OCI-LY1 (cell line): Measurements from ENCODE around the gene STAM2.

Source experiments
- H2AFZ ChIP-seq: fragments of 200-600 bp; sonication (generic), shearing (Covaris generic); 2 replicates; pipeline ENCODE4 v1.6.0; 2014; ENCODE audit warnings: antibody characterized with exemption, mild to moderate bottlenecking, low read length
- H3F3A ChIP-seq: fragments of 200-600 bp; sonication (generic), shearing (Covaris generic); 2 replicates; pipeline ENCODE4 v1.6.0; 2014; ENCODE audit warnings: mild to moderate bottlenecking, antibody characterized with exemption, low read length, moderate library complexity; ENCODE audit not compliant: insufficient read depth
- H3K27ac ChIP-seq: fragments of 200-600 bp; sonication (generic); 2 replicates; pipeline ENCODE4 v1.5.1; 2014; ENCODE audit warnings: low read length, mixed run types, mild to moderate bottlenecking, low read depth; ENCODE audit not compliant: poor library complexity, severe bottlenecking
- H3K27me3 ChIP-seq: fragments of 200-600 bp; sonication (generic); 2 replicates; pipeline ENCODE4 v1.6.0; 2014; ENCODE audit warnings: antibody characterized with exemption, mild to moderate bottlenecking, low read length, moderate library complexity; ENCODE audit not compliant: insufficient read depth
- H3K36me3 ChIP-seq: fragments of 200-600 bp; sonication (generic); 2 replicates; pipeline ENCODE4 v1.6.1; 2014; ENCODE audit warnings: mild to moderate bottlenecking, antibody characterized with exemption, low read length, moderate library complexity, mixed read lengths; ENCODE audit not compliant: insufficient read depth
- H3K4me1 ChIP-seq: fragments of 200-600 bp; sonication (generic); 2 replicates; pipeline ENCODE4 v1.5.1; 2014; ENCODE audit warnings: mild to moderate bottlenecking, low read length, moderate library complexity; ENCODE audit not compliant: insufficient read depth, severe bottlenecking
- H3K4me2 ChIP-seq: fragments of 200-600 bp; sonication (generic), shearing (Covaris generic); 2 replicates; pipeline ENCODE4 v1.6.1; 2014; ENCODE audit warnings: low read length
- H3K4me3 ChIP-seq: fragments of 200-600 bp; sonication (generic); 2 replicates; pipeline ENCODE4 v1.5.1; 2014; ENCODE audit warnings: low read length, low read depth, mild to moderate bottlenecking, mixed read lengths; ENCODE audit not compliant: poor library complexity, severe bottlenecking
- H3K79me2 ChIP-seq: fragments of 200-600 bp; shearing (Covaris generic); 2 replicates; pipeline ENCODE4 v1.6.1; 2016; ENCODE audit warnings: mixed run types, low read length, mixed read lengths; ENCODE audit not compliant: insufficient read depth
- H3K9ac ChIP-seq: fragments of 200-600 bp; sonication (generic), shearing (Covaris generic); 2 replicates; pipeline ENCODE4 v1.6.1; 2014; ENCODE audit warnings: mild to moderate bottlenecking, low read length, mixed read lengths
- H3K9me2 ChIP-seq: fragments of 200-600 bp; sonication (generic), shearing (Covaris generic); 2 replicates; pipeline ENCODE4 v1.6.1; 2014; ENCODE audit warnings: low read depth, mild to moderate bottlenecking, low read length, mixed read lengths
- H3K9me3 ChIP-seq: fragments of 200-600 bp; shearing (Covaris generic); 2 replicates; pipeline ENCODE4 v1.6.1; 2014; ENCODE audit warnings: low read length, mixed read lengths
- H4K20me1 ChIP-seq: fragments of 200-600 bp; sonication (generic), shearing (Covaris generic); 2 replicates; pipeline ENCODE4 v1.6.0; 2016; ENCODE audit warnings: mild to moderate bottlenecking, low read length; ENCODE audit not compliant: insufficient read depth
- EZH2 ChIP-seq: fragments of 200-600 bp; sonication (generic), shearing (Covaris generic); IDR thresholded peaks from 2 replicates; pipeline ENCODE4 v1.8.0; 2017; ENCODE audit warnings: borderline replicate concordance, mixed run types, mild to moderate bottlenecking, antibody characterized with exemption, low read length, moderate library complexity, mixed read lengths
- TF ChIP-seq, protein P1 (sequence below): fragments of 200-600 bp; sonication (generic), shearing (Covaris generic); IDR thresholded peaks from 2 replicates; pipeline ENCODE4 v1.5.1; 2017; ENCODE audit warnings: mild to moderate bottlenecking, antibody characterized with exemption, low read length, moderate library complexity, mixed read lengths

Gene STAM2

DNA sequence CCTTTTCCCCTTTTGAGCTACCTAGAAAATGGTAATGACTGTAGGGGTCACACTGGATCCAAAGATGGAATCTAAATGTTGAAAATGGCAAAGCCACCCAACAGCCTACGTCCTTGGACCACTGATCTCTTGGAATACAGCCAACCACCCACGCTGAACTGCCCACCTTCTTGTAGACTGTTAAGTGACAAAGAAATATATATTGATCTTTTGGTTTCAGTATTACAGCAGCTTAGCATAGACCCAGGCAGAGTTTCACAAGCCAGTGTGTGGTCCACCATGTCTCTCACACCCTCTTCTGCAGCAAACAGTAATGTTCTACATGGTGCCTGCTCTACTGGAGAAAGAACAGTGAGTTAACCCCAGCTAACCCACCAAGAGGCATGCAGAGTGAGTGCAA, 96.9 kb downstream of the STAM2 start:
- Histone ChIP-seq H3K4me3 (no peak overlapping the region), H3K4me1 (no peaks in the 10 kb centered on the region), H3K79me2 (no peaks in the 10 kb centered on the region), H3K9me3 (no peaks in the 10 kb centered on the region), H3K27me3 (no peaks in the 10 kb centered on the region), H3K27ac (no peak overlapping the region), H3F3A (no peaks in the 10 kb centered on the region), H4K20me1 (no peaks in the 10 kb centered on the region), H3K4me2 (no peak overlapping the region), H3K9ac (no peak overlapping the region), H2AFZ (no peak overlapping the region), H3K9me2 (no peaks in the 10 kb centered on the region), H3K36me3 (no peaks in the 10 kb centered on the region)
- TF ChIP-seq, protein P1, sequence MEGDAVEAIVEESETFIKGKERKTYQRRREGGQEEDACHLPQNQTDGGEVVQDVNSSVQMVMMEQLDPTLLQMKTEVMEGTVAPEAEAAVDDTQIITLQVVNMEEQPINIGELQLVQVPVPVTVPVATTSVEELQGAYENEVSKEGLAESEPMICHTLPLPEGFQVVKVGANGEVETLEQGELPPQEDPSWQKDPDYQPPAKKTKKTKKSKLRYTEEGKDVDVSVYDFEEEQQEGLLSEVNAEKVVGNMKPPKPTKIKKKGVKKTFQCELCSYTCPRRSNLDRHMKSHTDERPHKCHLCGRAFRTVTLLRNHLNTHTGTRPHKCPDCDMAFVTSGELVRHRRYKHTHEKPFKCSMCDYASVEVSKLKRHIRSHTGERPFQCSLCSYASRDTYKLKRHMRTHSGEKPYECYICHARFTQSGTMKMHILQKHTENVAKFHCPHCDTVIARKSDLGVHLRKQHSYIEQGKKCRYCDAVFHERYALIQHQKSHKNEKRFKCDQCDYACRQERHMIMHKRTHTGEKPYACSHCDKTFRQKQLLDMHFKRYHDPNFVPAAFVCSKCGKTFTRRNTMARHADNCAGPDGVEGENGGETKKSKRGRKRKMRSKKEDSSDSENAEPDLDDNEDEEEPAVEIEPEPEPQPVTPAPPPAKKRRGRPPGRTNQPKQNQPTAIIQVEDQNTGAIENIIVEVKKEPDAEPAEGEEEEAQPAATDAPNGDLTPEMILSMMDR, result no peak
- no peak for TF ChIP-seq EZH2

DNA sequence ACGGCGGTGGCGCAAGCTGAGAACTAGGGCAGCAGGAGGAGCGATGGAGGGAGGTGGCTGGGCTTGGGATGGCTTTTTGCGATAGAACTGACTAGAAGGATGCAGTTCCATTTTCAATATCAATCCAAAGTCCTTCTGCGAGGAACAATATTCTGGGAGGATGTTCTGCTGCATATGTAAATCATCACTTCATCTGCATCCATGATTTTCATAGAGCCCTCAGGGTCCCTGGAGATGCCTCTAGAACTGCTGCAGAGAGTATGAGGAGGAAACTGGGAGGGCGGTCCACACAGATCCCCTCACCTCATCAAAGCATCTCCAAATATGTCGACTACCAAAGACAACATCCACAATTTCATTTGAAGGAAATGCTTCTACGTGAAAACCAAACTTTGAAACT, 97.5 kb downstream of the STAM2 start:
- no peak overlapping the region for H2AFZ ChIP-seq
- H3F3A ChIP-seq, result no peaks in the 10 kb centered on the region
- no peaks in the 10 kb centered on the region for H3K36me3 ChIP-seq
- H4K20me1 ChIP-seq, result no peaks in the 10 kb centered on the region
- no peak overlapping the region for H3K27ac ChIP-seq
- H3K79me2 ChIP-seq, result no peaks in the 10 kb centered on the region
- H3K4me3 ChIP-seq, result no peak overlapping the region
- H3K4me1 ChIP-seq, result no peaks in the 10 kb centered on the region
- no peaks in the 10 kb centered on the region for H3K9me2 ChIP-seq
- H3K9ac ChIP-seq, result no peak overlapping the region
- no peaks in the 10 kb centered on the region for H3K27me3 ChIP-seq
- H3K9me3 ChIP-seq, result no peaks in the 10 kb centered on the region
- no peak overlapping the region for H3K4me2 ChIP-seq
- TF ChIP-seq EZH2, result no peak
- TF ChIP-seq, protein P1, result no peak

DNA sequence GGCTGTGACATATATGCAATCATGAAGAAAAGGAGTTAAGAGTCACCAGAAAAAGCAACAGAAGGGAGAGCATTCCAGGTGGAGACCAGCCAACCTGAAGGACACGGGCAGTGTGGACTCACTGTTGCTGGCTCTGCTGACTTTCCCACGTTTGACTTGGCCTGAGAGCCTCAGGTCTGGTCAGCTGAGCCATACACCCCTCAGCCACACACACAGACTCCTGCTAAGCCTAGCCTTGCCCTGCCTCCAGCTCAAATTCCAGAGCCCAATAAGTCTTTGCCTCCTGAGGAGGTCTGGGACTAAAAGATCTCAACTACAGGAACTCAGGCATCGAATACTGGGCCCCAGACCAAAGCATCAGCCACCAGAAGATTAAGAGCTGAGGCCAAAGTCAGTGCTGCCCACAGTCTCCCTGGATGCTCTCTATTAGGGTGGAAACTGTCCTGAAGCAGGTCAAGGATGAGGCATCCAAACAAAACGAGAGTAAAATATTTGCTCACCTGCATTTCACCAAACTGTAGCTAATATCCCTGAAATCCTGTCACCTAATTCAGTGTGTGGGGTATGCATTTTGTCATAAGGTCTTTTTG, 100.0 kb downstream of the STAM2 start:
- no peaks in the 10 kb centered on the region for H3K4me1 ChIP-seq
- no peak overlapping the region for H3K9ac ChIP-seq
- no peaks in the 10 kb centered on the region for H3K27me3 ChIP-seq
- no peaks in the 10 kb centered on the region for H3K9me2 ChIP-seq
- no peak overlapping the region for H2AFZ ChIP-seq
- H3K9me3 ChIP-seq, result no peaks in the 10 kb centered on the region
- H3K4me2 ChIP-seq, result no peak overlapping the region
- no peaks in the 10 kb centered on the region for H3K79me2 ChIP-seq
- no peak overlapping the region for H3K27ac ChIP-seq
- no peaks in the 10 kb centered on the region for H3F3A ChIP-seq
- H4K20me1 ChIP-seq, result no peaks in the 10 kb centered on the region
- no peak overlapping the region for H3K4me3 ChIP-seq
- H3K36me3 ChIP-seq, result no peaks in the 10 kb centered on the region
- TF ChIP-seq EZH2, result no peak
- TF ChIP-seq, protein P1, result no peak
